Endodermal cell (in vitro differentiated cells): ENCODE results near the gene PRKAR1A. TPM values are rescaled to one million over a fixed set of nuclear protein-coding genes. Genes with fewer than 3 reads are reported as not detected.

Experiments used
- DNase-seq: peaks from one replicate; pipeline ENCODE4 v3.0.0-alpha.2; 2017
- H3K27ac ChIP-seq: 2 replicates; pipeline ENCODE4 v1.5.1; 2013; ENCODE audit warnings: mild to moderate bottlenecking, low read depth, low read length, moderate library complexity
- H3K27me3 ChIP-seq: 2 replicates; pipeline ENCODE4 v1.6.1; 2013; ENCODE audit warnings: mild to moderate bottlenecking, low read length, moderate library complexity; ENCODE audit not compliant: insufficient read depth, control insufficient read depth, poor library complexity, severe bottlenecking
- H3K36me3 ChIP-seq: 2 replicates; pipeline ENCODE4 v1.7.0; 2013; ENCODE audit warnings: mild to moderate bottlenecking, low read length, moderate library complexity; ENCODE audit not compliant: control insufficient read depth, insufficient read depth
- H3K4me1 ChIP-seq: one replicate; pipeline ENCODE4 v1.7.0; 2013; ENCODE audit warnings: low read length; ENCODE audit not compliant: control insufficient read depth, insufficient read depth
- H3K4me3 ChIP-seq: 2 replicates; pipeline ENCODE4 v1.5.1; 2013; ENCODE audit warnings: mild to moderate bottlenecking, low read length, moderate library complexity
- H3K9ac ChIP-seq: 2 replicates; pipeline ENCODE4 v1.6.1; 2013; ENCODE audit warnings: mild to moderate bottlenecking, low read length, moderate library complexity; ENCODE audit not compliant: poor library complexity, severe bottlenecking; ENCODE audit errors: extremely low read depth
- H3K9me3 ChIP-seq: 2 replicates; pipeline ENCODE4 v1.6.1; 2013; ENCODE audit warnings: mild to moderate bottlenecking, low read length, moderate library complexity; ENCODE audit not compliant: control insufficient read depth
- H3K27ac Mint-ChIP-seq: 2 replicates; pipeline ENCODE4 v1.8.0; 2020; ENCODE audit warnings: mixed read lengths
- H3K27me3 Mint-ChIP-seq: 2 replicates; pipeline ENCODE4 v1.8.0; 2021; ENCODE audit warnings: mild to moderate bottlenecking, mixed read lengths; ENCODE audit not compliant: insufficient read depth
- H3K36me3 Mint-ChIP-seq: 2 replicates; pipeline ENCODE4 v1.8.0; 2020; ENCODE audit warnings: low read depth, mixed read lengths
- H3K4me1 Mint-ChIP-seq: 2 replicates; pipeline ENCODE4 v1.8.0; 2020; ENCODE audit warnings: mixed read lengths
- H3K4me3 Mint-ChIP-seq: 2 replicates; pipeline ENCODE4 v1.8.0; 2020; ENCODE audit warnings: mild to moderate bottlenecking, moderate library complexity, mixed read lengths
- H3K9me3 Mint-ChIP-seq: 2 replicates; pipeline ENCODE4 v1.8.0; 2020; ENCODE audit warnings: mild to moderate bottlenecking, mixed read lengths
- WGBS, 2 experiments: methylation state at CpG; one replicate each; pipeline versions ENCODE4 v1.1.5 to v1.1.7; 2013; ENCODE audit warnings: missing lambda C conversion rate in 2 of 2, mixed read lengths in 1 of 2; ENCODE audit not compliant: insufficient coverage in 1 of 2, insufficient read length in 1 of 2; 5-methylcytosine and 5-hydroxymethylcytosine counted together
- total RNA-seq, 2 donors: library from RNA; stranded (reverse); fragmentation: NEBNext Ultra II Directional in 1 of 2; extraction: Animal tissue kit (Norgen Biotek cat#: 25700) in 1 of 2; gene quantifications; 2 replicates in 1 of 2; 3 replicates in 1 of 2; pipeline ENCODE4 v1.2.1, GENCODE V29; 2021
- TF ChIP-seq, protein P1 (sequence below): fragments of 200-600 bp; sonication (generic); conservative IDR thresholded peaks from 2 replicates; pipeline ENCODE4 v1.5.0; 2021; ENCODE audit warnings: antibody characterized with exemption, mild to moderate bottlenecking

PRKAR1A gene
- total RNA-seq, 2 donors from 2014 or later, result 194 to 227 TPM

DNA sequence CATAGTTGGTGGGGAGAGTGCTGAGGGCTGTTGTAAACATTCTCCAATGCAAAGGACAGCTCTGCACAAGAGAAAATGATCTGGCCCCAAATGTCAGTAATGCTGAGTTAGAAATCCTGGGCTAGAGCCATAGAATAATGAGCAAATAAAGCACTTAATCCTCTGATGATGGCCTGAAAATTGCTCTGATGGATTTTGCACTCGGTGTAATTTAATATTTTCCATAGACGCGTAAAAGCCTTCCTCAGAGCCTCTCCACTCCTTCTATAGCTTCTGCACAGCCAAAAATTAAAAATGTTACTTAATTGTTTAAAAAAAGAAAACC, 65.2 kb downstream of the PRKAR1A start:
- no peak overlapping the region for H3K4me3 ChIP-seq
- WGBS, 2 experiments, result 98% methylated on average over 3 of the region's 3 CpGs; no CpG with 5 or more reads in 1 of the 2 experiments
- no peaks in the 10 kb centered on the region for H3K9me3 ChIP-seq
- TF ChIP-seq, protein P1, sequence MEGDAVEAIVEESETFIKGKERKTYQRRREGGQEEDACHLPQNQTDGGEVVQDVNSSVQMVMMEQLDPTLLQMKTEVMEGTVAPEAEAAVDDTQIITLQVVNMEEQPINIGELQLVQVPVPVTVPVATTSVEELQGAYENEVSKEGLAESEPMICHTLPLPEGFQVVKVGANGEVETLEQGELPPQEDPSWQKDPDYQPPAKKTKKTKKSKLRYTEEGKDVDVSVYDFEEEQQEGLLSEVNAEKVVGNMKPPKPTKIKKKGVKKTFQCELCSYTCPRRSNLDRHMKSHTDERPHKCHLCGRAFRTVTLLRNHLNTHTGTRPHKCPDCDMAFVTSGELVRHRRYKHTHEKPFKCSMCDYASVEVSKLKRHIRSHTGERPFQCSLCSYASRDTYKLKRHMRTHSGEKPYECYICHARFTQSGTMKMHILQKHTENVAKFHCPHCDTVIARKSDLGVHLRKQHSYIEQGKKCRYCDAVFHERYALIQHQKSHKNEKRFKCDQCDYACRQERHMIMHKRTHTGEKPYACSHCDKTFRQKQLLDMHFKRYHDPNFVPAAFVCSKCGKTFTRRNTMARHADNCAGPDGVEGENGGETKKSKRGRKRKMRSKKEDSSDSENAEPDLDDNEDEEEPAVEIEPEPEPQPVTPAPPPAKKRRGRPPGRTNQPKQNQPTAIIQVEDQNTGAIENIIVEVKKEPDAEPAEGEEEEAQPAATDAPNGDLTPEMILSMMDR, result peak; percentile 7
- H3K27me3 Mint-ChIP-seq, result no peaks in the 10 kb centered on the region
- H3K27ac ChIP-seq, result no peak overlapping the region
- H3K36me3 Mint-ChIP-seq, result peaks cover 27% of the 10 kb centered on the region
- no peak for DNase-seq
- H3K27ac Mint-ChIP-seq, result no peak overlapping the region
- H3K4me1 Mint-ChIP-seq, result no peaks in the 10 kb centered on the region
- H3K9ac ChIP-seq, result no peak overlapping the region
- peaks cover 23% of the 10 kb centered on the region for H3K36me3 ChIP-seq
- H3K27me3 ChIP-seq, result no peaks in the 10 kb centered on the region
- H3K4me1 ChIP-seq, result no peaks in the 10 kb centered on the region
- no peaks in the 10 kb centered on the region for H3K9me3 Mint-ChIP-seq
- H3K4me3 Mint-ChIP-seq, result no peak overlapping the region

DNA sequence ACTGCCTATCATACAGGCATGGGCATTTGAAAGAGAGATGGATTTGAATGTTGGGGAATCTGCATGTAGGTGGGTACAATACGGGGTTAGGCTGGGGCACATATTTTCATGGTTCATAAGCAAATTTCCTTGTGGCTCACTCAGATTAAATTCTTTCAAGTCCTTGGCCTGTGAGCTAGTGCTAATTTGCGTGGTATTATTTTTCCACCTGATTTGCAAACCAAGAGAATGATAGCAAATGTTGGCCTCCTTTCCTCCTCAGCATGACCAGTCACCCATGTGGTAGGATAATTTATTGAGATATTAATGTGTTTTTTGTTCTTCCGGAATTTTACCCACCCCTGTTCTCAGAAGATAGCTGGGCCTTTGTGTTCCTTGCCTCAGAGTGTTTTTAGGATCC, 66.0 kb downstream of the PRKAR1A start:
- Histone ChIP-seq H3K36me3 (peaks cover 28% of the 10 kb centered on the region), H3K9me3 (no peaks in the 10 kb centered on the region), H3K27me3 (no peaks in the 10 kb centered on the region), H3K4me1 (no peaks in the 10 kb centered on the region), H3K9ac (no peak overlapping the region), H3K4me3 (no peak overlapping the region), H3K27ac (no peak overlapping the region)
- TF ChIP-seq, protein P1, result no peak
- Mint-ChIP-seq H3K4me3 (no peak overlapping the region), H3K27me3 (no peaks in the 10 kb centered on the region), H3K36me3 (peaks cover 31% of the 10 kb centered on the region), H3K9me3 (no peaks in the 10 kb centered on the region), H3K4me1 (no peaks in the 10 kb centered on the region), H3K27ac (no peak overlapping the region)
- DNase-seq, result peak; percentile 10
- WGBS, 2 experiments, result 91 to 98% methylated on average over 3 of the region's 3 CpGs

DNA sequence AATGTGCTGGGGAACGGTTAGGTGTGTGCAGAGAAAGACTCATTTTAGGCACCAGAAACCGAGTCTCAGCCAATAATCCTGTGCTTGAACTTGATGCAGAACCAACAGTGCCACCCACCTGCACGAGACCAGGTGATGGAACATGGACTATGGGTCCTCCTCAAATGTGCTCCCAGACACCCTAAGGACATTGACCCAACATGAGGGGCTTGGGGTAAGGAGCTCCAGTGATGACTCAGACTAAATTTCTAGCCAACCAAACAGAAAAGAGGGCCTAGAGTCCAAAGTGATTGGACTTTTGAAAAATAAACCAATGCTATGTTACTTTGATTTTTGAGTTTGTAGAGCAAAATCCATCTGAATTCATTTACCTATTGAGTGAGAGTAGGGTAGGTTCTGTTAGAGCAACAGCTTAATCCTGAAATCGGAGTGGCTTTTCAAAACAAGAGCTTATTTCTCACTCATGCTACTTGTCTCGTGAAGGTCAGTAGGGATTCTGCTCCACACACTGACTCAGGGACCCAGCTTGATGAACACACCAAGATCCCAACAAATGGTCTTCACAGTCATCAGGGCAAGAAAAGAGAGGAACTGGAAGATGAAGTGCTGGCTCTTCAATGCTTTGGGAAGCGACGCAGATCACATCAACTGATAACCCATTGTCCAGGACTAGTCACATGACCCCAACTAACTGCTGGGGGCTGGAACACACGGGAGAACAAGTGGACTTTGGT, 67.1 kb downstream of the PRKAR1A start:
- TF ChIP-seq, protein P1, result no peak
- WGBS, 2 experiments, result 97 to 98% methylated on average over 7 to 8 of the region's 8 CpGs
- no peak overlapping the region for H3K9ac ChIP-seq
- H3K4me1 Mint-ChIP-seq, result no peaks in the 10 kb centered on the region
- H3K4me3 Mint-ChIP-seq, result no peak overlapping the region
- H3K9me3 Mint-ChIP-seq, result no peaks in the 10 kb centered on the region
- H3K4me1 ChIP-seq, result no peaks in the 10 kb centered on the region
- DNase-seq, result peak; percentile 43
- H3K36me3 Mint-ChIP-seq, result peaks cover 35% of the 10 kb centered on the region
- H3K27ac Mint-ChIP-seq, result no peak overlapping the region
- peaks cover 24% of the 10 kb centered on the region for H3K36me3 ChIP-seq
- H3K9me3 ChIP-seq, result no peaks in the 10 kb centered on the region
- no peak overlapping the region for H3K4me3 ChIP-seq
- H3K27me3 Mint-ChIP-seq, result no peaks in the 10 kb centered on the region
- no peaks in the 10 kb centered on the region for H3K27me3 ChIP-seq
- no peak overlapping the region for H3K27ac ChIP-seq
